H1 (cell line): Measurements from ENCODE around the gene RIPPLY3. TPM values are rescaled to one million over a fixed set of nuclear protein-coding genes. Genes with fewer than 3 reads are reported as not detected.
A peak's percentile ranks its signal among the peaks of the same experiment; 100 is the strongest.
"Not testable (repeated sequence)": the region's sequence is repeated elsewhere in the genome, so short reads cannot be mapped to it uniquely, and the experiment has no call there.

Experiments used
- CTCF ChIA-PET: fragments of 300-600 bp; sonication (Branson Sonifier 250); formaldehyde crosslinking; loops from one replicate; lab custom pipeline; 2021; ENCODE audit not compliant: partially characterized antibody; lab: Charles Lee
- POLR2A ChIA-PET: fragments of 300-600 bp; sonication (Branson Sonifier 250); formaldehyde crosslinking; loops from one replicate; lab custom pipeline; 2021; ENCODE audit warnings: inconsistent platforms; ENCODE audit not compliant: partially characterized antibody; lab: Charles Lee
- DNase-seq, 2 experiments: peaks; one replicate each; pipeline versions ENCODE4 v3.0.0 to v3.0.0-alpha.2; 2010 to 2022; ENCODE audit warnings: low spot score in 2 of 2, low read depth in 1 of 2, mixed read lengths in 1 of 2
- FAIRE-seq: peaks from 2 replicates; lab custom pipeline; 2011; peaks lifted over from hg19 to GRCh38; lab: Jason Lieb, UNC
- H2AFZ ChIP-seq: 2 replicates; pipeline ENCODE4 v1.8.1; 2012; ENCODE audit warnings: low read length, inconsistent platforms
- H2AK5ac ChIP-seq: 2 replicates; pipeline ENCODE4 v1.6.1; 2013; ENCODE audit warnings: low read depth, low read length
- H2BK120ac ChIP-seq: replicated peaks from 2 replicates; pipeline ENCODE3; 2013; ENCODE audit warnings: low read depth, low read length, inconsistent platforms
- H2BK12ac ChIP-seq: 2 replicates; pipeline ENCODE4 v1.6.1; 2013; ENCODE audit warnings: low read depth, low read length
- H2BK15ac ChIP-seq: 2 replicates; pipeline ENCODE4 v1.6.1; 2013; ENCODE audit warnings: low read length
- H2BK20ac ChIP-seq: 2 replicates; pipeline ENCODE4 v1.6.1; 2013; ENCODE audit warnings: low read length
- H2BK5ac ChIP-seq: 2 replicates; pipeline ENCODE4 v1.6.1; 2013; ENCODE audit warnings: low read depth, low read length
- H3K14ac ChIP-seq: 2 replicates; pipeline ENCODE4 v1.6.1; 2013; ENCODE audit warnings: inconsistent platforms; ENCODE audit not compliant: insufficient read length
- H3K18ac ChIP-seq: 2 replicates; pipeline ENCODE4 v1.6.1; 2013; ENCODE audit warnings: low read length; ENCODE audit errors: extremely low read depth
- H3K23ac ChIP-seq: 2 replicates; pipeline ENCODE4 v1.6.1; 2013; ENCODE audit warnings: inconsistent platforms; ENCODE audit not compliant: insufficient read length
- H3K23me2 ChIP-seq: 2 replicates; pipeline ENCODE4 v1.6.1; 2013; ENCODE audit warnings: low read depth, low read length
- H3K27ac ChIP-seq: 2 replicates; pipeline ENCODE4 v1.6.1; 2011; ENCODE audit warnings: low read depth, low read length, inconsistent platforms
- H3K27me3 ChIP-seq, 4 experiments: replicated peaks in 1 of 4; 1 replicate in 1 of 4; 2 replicates in 3 of 4; pipeline versions ENCODE4 v1.6.1 to v1.8.1; 2011 to 2013; ENCODE audit warnings: low read length in 3 of 4, mild to moderate bottlenecking in 3 of 4, inconsistent platforms in 2 of 4, mixed read lengths in 2 of 4, moderate library complexity in 1 of 4; ENCODE audit not compliant: control insufficient read depth in 3 of 4, insufficient read depth in 3 of 4; ENCODE audit errors: extremely low read depth in 1 of 4
- H3K36me3 ChIP-seq, 4 experiments: 2 replicates each; pipeline versions ENCODE4 v1.6.1 to v1.8.1; 2011 to 2013; ENCODE audit warnings: mild to moderate bottlenecking in 4 of 4, low read length in 3 of 4, moderate library complexity in 2 of 4, control low read depth in 1 of 4, inconsistent platforms in 1 of 4; ENCODE audit not compliant: insufficient read depth in 4 of 4, control insufficient read depth in 2 of 4
- H3K4ac ChIP-seq: replicated peaks from 2 replicates; pipeline ENCODE3; 2013; ENCODE audit warnings: low read length, low read depth, mixed read lengths, inconsistent platforms; ENCODE audit not compliant: insufficient read length
- H3K4me1 ChIP-seq, 4 experiments: replicated peaks in 1 of 4; 1 replicate in 1 of 4; 2 replicates in 3 of 4; pipeline versions ENCODE4 v1.6.1 to v1.8.1; 2011 to 2013; ENCODE audit warnings: low read length in 3 of 4, inconsistent platforms in 2 of 4, mixed read lengths in 1 of 4; ENCODE audit not compliant: insufficient read depth in 4 of 4, control insufficient read depth in 3 of 4
- H3K4me2 ChIP-seq, 2 experiments: 2 replicates each; pipeline versions ENCODE4 v1.6.1 to v1.8.1; 2011 to 2013; ENCODE audit warnings: low read depth in 2 of 2, low read length in 2 of 2, control low read depth in 1 of 2, inconsistent platforms in 1 of 2, mild to moderate bottlenecking in 1 of 2; ENCODE audit not compliant: insufficient read depth in 1 of 2
- H3K4me3 ChIP-seq, 4 experiments: fragments of 200-600, 300-600 bp in 1 of 4; sonication (generic), shearing (Covaris generic), sonication (Bioruptor Twin) in 1 of 4; 2 replicates each; pipeline versions ENCODE4 v1.5.1 to v1.8.1; 2011 to 2016; ENCODE audit warnings: low read length in 4 of 4, low read depth in 3 of 4, control low read depth in 2 of 4, inconsistent platforms in 2 of 4, mild to moderate bottlenecking in 2 of 4, mixed read lengths in 1 of 4, moderate library complexity in 1 of 4; ENCODE audit not compliant: insufficient read depth in 2 of 4; ENCODE audit errors: extremely low read depth in 1 of 4
- H3K56ac ChIP-seq: replicated peaks from 2 replicates; pipeline ENCODE3; 2013; ENCODE audit warnings: low read depth, mild to moderate bottlenecking, mixed read lengths, low read length, inconsistent platforms; ENCODE audit not compliant: insufficient read length
- H3K79me1 ChIP-seq: 2 replicates; pipeline ENCODE4 v1.6.1; 2013; ENCODE audit warnings: low read depth, low read length, control low read depth
- H3K79me2 ChIP-seq, 2 experiments: 2 replicates each; pipeline versions ENCODE4 v1.6.1 to v1.8.1; 2012 to 2013; ENCODE audit warnings: low read length in 2 of 2, mild to moderate bottlenecking in 2 of 2, inconsistent platforms in 1 of 2; ENCODE audit not compliant: insufficient read depth in 2 of 2, control insufficient read depth in 1 of 2
- H3K9ac ChIP-seq, 4 experiments: replicated peaks in 1 of 4; 1 replicate in 1 of 4; 2 replicates in 3 of 4; pipeline versions ENCODE4 v1.6.1 to v1.8.1; 2011 to 2013; ENCODE audit warnings: low read depth in 3 of 4, low read length in 3 of 4, control low read depth in 2 of 4, mild to moderate bottlenecking in 2 of 4, moderate library complexity in 2 of 4, inconsistent platforms in 1 of 4; ENCODE audit errors: extremely low read depth in 1 of 4
- H3K9me3 ChIP-seq, 2 experiments: 2 replicates each; pipeline versions ENCODE4 v1.6.1 to v1.8.1; 2012 to 2013; ENCODE audit warnings: mild to moderate bottlenecking in 2 of 2, moderate library complexity in 2 of 2, control low read depth in 1 of 2, inconsistent platforms in 1 of 2, low read depth in 1 of 2, low read length in 1 of 2, mixed read lengths in 1 of 2; ENCODE audit not compliant: insufficient read depth in 2 of 2
- H4K20me1 ChIP-seq, 2 experiments: replicated peaks in 1 of 2; 2 replicates each; pipeline versions ENCODE3 to v1.8.1; 2011 to 2013; ENCODE audit warnings: inconsistent platforms in 2 of 2, low read length in 2 of 2, mild to moderate bottlenecking in 1 of 2; ENCODE audit not compliant: insufficient read depth in 2 of 2, control insufficient read depth in 1 of 2
- H4K5ac ChIP-seq: 2 replicates; pipeline ENCODE4 v1.6.1; 2013; ENCODE audit warnings: low read length, low read depth, mixed read lengths, inconsistent platforms; ENCODE audit not compliant: insufficient read length
- H4K8ac ChIP-seq: 2 replicates; pipeline ENCODE4 v1.8.0; 2013; ENCODE audit warnings: mild to moderate bottlenecking, moderate library complexity, low read length, inconsistent platforms; ENCODE audit not compliant: insufficient read depth; ENCODE audit errors: extremely low read depth
- H4K91ac ChIP-seq: replicated peaks from 2 replicates; pipeline ENCODE3; 2013; ENCODE audit warnings: low read length, mixed read lengths, inconsistent platforms; ENCODE audit not compliant: insufficient read length
- GABPA ChIP-seq: IDR thresholded peaks from 2 replicates; pipeline ENCODE4 v1.6.1; 2011; ENCODE audit warnings: mild to moderate bottlenecking, low read length, moderate library complexity, borderline replicate concordance; ENCODE audit not compliant: insufficient read depth
- WGBS, 2 experiments: shearing (Covaris generic) in 1 of 2; methylation state at CpG; one replicate each; pipeline versions ENCODE4 v1.1.6 to v1.1.7; 2013 to 2015; ENCODE audit warnings: low lambda C conversion rate in 2 of 2, mixed read lengths in 2 of 2, inconsistent platforms in 1 of 2, low coverage in 1 of 2, missing lambda C conversion rate in 1 of 2; ENCODE audit not compliant: insufficient replicate concordance in 2 of 2, insufficient coverage in 1 of 2, insufficient read length in 1 of 2; ENCODE audit errors: extremely low coverage in 1 of 2, missing lambda C conversion rate in 1 of 2; 5-methylcytosine and 5-hydroxymethylcytosine counted together
- polyA plus RNA-seq, 7 experiments: library from polyadenylated mRNA; depleted of rRNA in 3 of 7; stranded (reverse) in 5 of 7; unstranded in 2 of 7; fragments of >200 nt in 5 of 7; fragments of 200-250 nt in 2 of 7; gene quantifications; 1 replicate in 5 of 7; 2 replicates in 1 of 7; 4 replicates in 1 of 7; pipeline versions ENCODE4 v1.2.1 to v1.2.3, GENCODE V29; 2011 to 2013; ENCODE audit warnings: missing spikeins in 2 of 7, mixed read lengths in 2 of 7
- total RNA-seq: library from RNA; stranded (reverse); fragmentation: NEBNext Ultra II Directional; extraction: Animal tissue kit (Norgen Biotek cat#: 25700); gene quantifications from 2 replicates; pipeline ENCODE4 v1.2.1, GENCODE V29; 2021

The RIPPLY3 gene
- total and polyA plus RNA-seq, 2 of the 8 experiments (the other 6 are each of a cell fraction or from before 2014, with no cell fraction given) = 2.0 to 2.2 TPM

DNA sequence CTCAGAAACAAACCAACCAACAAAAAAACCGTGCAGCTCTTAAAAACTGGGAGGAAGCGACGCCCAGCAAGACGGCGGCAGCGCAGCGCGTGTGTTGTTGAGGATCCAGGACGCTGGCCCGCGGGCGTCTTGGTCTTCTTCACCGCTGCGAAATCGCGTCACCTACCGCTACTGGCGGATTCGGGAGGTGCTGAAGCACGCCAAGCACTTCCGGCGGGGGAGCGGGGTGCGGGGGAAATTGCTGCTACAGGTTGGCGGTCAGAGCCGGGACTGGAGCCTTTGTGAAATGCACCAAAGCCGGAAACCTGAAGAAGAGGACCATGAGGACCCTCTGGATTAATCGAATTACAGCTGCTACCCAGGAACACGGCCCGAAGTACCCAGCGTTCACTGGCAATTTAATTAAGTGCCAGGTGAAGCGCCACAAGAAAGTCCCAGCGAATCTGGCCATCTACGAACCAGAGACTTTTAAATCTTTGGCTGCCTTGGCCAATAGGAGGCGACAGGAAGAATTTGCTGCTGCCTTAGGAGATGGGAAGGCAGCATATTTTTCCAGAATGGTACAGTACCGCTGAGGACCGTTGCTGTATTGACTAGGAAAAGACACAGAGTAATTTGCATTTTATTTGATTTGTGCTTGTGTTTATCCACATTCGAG, 11.9 kb upstream of the RIPPLY3 start (continued):
- TF ChIP-seq GABPA = 0 out of 2 replicates have a peak, but pooled peaks have one; percentile 24

DNA sequence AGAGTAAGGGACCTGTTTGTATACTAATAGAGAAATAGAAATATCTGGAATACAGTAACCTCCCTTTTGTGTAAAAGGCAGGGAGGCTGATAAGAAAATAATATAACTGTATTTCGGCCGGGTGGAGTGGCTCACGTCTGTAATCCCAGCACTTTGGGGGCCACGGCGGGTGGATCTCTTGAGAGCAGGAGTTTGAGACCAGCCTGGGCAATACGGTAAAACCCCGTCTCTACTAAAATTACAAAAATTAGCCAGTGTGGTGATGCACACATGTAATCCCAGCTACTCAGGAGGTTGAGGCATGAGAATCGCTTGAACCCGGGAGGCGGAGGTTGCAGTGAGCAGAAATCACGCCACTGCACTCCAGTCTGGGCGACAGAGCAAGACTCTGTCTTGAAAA, 11.2 kb upstream of the RIPPLY3 start:
- H2BK12ac ChIP-seq, H4K5ac ChIP-seq, H3K27me3 ChIP-seq, H3K14ac ChIP-seq, H4K91ac ChIP-seq, H3K27ac ChIP-seq, H3K9ac ChIP-seq, H2AFZ ChIP-seq, H3K9me3 ChIP-seq, H2AK5ac ChIP-seq, H2BK20ac ChIP-seq, H4K20me1 ChIP-seq, H2BK15ac ChIP-seq, H3K79me1 ChIP-seq, H3K36me3 ChIP-seq, DNase-seq, H3K4ac ChIP-seq, H3K18ac ChIP-seq, H3K79me2 ChIP-seq, H2BK5ac ChIP-seq, H3K23ac ChIP-seq, FAIRE-seq, H3K56ac ChIP-seq, H4K8ac ChIP-seq, H2BK120ac ChIP-seq: not testable (repeated sequence)
- 0 out of 4 replicates have a peak overlapping the region, but pooled peaks have one; percentile 66 to 76 for H3K4me2 ChIP-seq
- H3K23me2 ChIP-seq = peaks cover 10% of the 10 kb centered on the region
- H3K4me1 ChIP-seq = peaks cover 2 to 14% (median 6%) of the 10 kb centered on the region in 4 experiments
- 88% methylated on average over 12 of the region's 12 CpGs; no CpG with 5 or more reads in 1 of the 2 experiments for WGBS, 2 experiments
- peak overlapping the region in 1 of 4 experiments; percentile 58; a peak in 3 of 8 replicates for H3K4me3 ChIP-seq
- POLR2A ChIA-PET = interaction anchor here (1.3 kb wide), 1 partner anchor 77 kb away, joined by 4 read pairs; no protein-coding TSS in a partner anchor
- CTCF ChIA-PET = interaction anchor here (1.2 to 8.6 kb wide), 3 partner anchors 12 to 18 kb away, joined by 3 to 89 read pairs (median 10); partner anchors contain the start of gene RIPPLY3
